ENCODE measurements around the gene CASP14. TPM values are rescaled to one million over a fixed set of nuclear protein-coding genes. Genes with fewer than 3 reads are reported as not detected.

Gene CASP14
- total RNA-seq, 3 donors from 2014 or later, result 0.29 TPM; not detected in 2

GRCh38 chr19:15042003-15042402 is 7.3 kb upstream of the CASP14 start:
- Histone ChIP-seq H3K36me3 (no peaks in the 10 kb centered on the region), H3K27me3 (no peaks in the 10 kb centered on the region), H3K9me3 (no peaks in the 10 kb centered on the region), H3K27ac (no peak overlapping the region), H3K4me1 (no peaks in the 10 kb centered on the region), H3K4me3 (no peak overlapping the region)
- intact Hi-C loops (cut with DNase I; ENCODE audit: low total_unique reads), result no loop called here
- TF ChIP-seq POLR2AphosphoS5 (IDR thresholded peaks at IDR 0.05) (no peak), POLR2A (IDR thresholded peaks at IDR 0.05) (no peak)
- TF ChIP-seq, protein P1, sequence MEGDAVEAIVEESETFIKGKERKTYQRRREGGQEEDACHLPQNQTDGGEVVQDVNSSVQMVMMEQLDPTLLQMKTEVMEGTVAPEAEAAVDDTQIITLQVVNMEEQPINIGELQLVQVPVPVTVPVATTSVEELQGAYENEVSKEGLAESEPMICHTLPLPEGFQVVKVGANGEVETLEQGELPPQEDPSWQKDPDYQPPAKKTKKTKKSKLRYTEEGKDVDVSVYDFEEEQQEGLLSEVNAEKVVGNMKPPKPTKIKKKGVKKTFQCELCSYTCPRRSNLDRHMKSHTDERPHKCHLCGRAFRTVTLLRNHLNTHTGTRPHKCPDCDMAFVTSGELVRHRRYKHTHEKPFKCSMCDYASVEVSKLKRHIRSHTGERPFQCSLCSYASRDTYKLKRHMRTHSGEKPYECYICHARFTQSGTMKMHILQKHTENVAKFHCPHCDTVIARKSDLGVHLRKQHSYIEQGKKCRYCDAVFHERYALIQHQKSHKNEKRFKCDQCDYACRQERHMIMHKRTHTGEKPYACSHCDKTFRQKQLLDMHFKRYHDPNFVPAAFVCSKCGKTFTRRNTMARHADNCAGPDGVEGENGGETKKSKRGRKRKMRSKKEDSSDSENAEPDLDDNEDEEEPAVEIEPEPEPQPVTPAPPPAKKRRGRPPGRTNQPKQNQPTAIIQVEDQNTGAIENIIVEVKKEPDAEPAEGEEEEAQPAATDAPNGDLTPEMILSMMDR (IDR thresholded peaks at IDR 0.05), result no peak
- DNase-seq (ENCODE audit: low spot score in 2 of 2), result no peak

- Histone ChIP-seq H3K36me3 (no peaks in the 10 kb centered on the region), H3K27ac (no peak overlapping the region), H3K27me3 (no peaks in the 10 kb centered on the region), H3K9me3 (no peaks in the 10 kb centered on the region), H3K4me3 (no peak overlapping the region), H3K4me1 (no peaks in the 10 kb centered on the region)
- intact Hi-C loops (cut with DNase I; ENCODE audit: low total_unique reads), result no loop called here
- no peak for DNase-seq (ENCODE audit: low spot score in 2 of 2)
- TF ChIP-seq, protein P1 (IDR thresholded peaks at IDR 0.05), result no peak
- TF ChIP-seq POLR2AphosphoS5 (IDR thresholded peaks at IDR 0.05) (no peak), POLR2A (IDR thresholded peaks at IDR 0.05) (no peak)
These were observed 6.5 kb upstream of the CASP14 start for GRCh38 chr19:15042826-15043225.

DNA sequence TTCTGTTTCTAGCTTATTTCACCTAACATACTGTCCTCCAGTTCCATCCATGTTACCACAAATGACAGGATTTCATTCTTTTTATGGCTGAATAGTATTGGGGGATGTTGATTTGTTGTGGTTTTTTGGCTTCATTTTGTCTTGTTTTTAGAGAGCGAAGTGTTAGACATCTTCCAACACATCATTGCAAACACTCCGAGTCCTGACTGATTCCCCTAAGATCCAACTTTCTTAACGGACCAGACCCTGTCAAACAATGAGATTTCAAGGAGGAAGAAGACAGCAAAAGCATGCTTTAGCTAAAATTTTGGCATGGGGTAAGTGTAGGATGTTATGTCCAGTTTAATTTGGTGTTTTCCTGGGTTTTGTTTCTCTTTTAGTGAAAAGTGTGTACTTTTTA is 3.8 kb upstream of the CASP14 start:
- no peak overlapping the region for H3K27ac ChIP-seq
- DNase-seq (ENCODE audit: low spot score in 2 of 2), result no peak
- TF ChIP-seq POLR2AphosphoS5 (IDR thresholded peaks at IDR 0.05) (no peak), POLR2A (IDR thresholded peaks at IDR 0.05) (no peak)
- TF ChIP-seq, protein P1 (IDR thresholded peaks at IDR 0.05), result no peak
- no peaks in the 10 kb centered on the region for H3K36me3 ChIP-seq
- no peaks in the 10 kb centered on the region for H3K4me1 ChIP-seq
- H3K9me3 ChIP-seq, result no peaks in the 10 kb centered on the region
- no peak overlapping the region for H3K4me3 ChIP-seq
- no peaks in the 10 kb centered on the region for H3K27me3 ChIP-seq
- intact Hi-C loops (cut with DNase I; ENCODE audit: low total_unique reads), result no loop called here

- TF ChIP-seq POLR2A (IDR thresholded peaks at IDR 0.05) (no peak), POLR2AphosphoS5 (IDR thresholded peaks at IDR 0.05) (no peak)
- TF ChIP-seq, protein P1 (IDR thresholded peaks at IDR 0.05), result no peak
- DNase-seq (ENCODE audit: low spot score in 2 of 2), result no peak
- Histone ChIP-seq H3K9me3 (no peaks in the 10 kb centered on the region), H3K27me3 (no peaks in the 10 kb centered on the region), H3K4me3 (no peak overlapping the region), H3K36me3 (no peaks in the 10 kb centered on the region), H3K27ac (no peak overlapping the region), H3K4me1 (no peaks in the 10 kb centered on the region)
- intact Hi-C loops (cut with DNase I; ENCODE audit: low total_unique reads), result no loop called here
These were observed 1.6 kb upstream of the CASP14 start for GRCh38 chr19:15047680-15048079.

DNA sequence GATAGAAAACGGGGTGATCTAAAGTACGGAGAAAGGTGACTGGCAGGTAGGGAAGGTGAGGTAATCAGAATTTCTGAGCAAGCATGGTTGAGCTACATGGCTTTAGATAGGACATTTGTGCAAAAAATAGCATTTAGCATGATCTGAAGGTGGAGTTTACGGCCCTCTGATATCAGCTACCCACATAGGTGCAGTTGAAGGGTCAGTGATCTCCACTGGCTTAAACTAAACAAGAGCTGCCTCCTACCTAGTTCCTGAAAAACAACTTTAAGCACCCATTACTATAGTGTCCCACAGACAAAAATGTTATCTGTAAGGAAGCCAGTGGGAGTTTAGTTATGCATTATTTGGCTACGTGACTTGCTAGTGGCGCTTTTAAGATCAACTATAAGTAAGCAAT is 1.2 kb upstream of the CASP14 start:
- H3K27ac ChIP-seq, result no peak overlapping the region
- DNase-seq (ENCODE audit: low spot score in 2 of 2), result no peak
- no peaks in the 10 kb centered on the region for H3K27me3 ChIP-seq
- no peaks in the 10 kb centered on the region for H3K4me1 ChIP-seq
- no peak overlapping the region for H3K4me3 ChIP-seq
- intact Hi-C loops (cut with DNase I; ENCODE audit: low total_unique reads), result no loop called here
- TF ChIP-seq POLR2AphosphoS5 (IDR thresholded peaks at IDR 0.05) (no peak), POLR2A (IDR thresholded peaks at IDR 0.05) (no peak)
- TF ChIP-seq, protein P1 (IDR thresholded peaks at IDR 0.05), result no peak
- H3K36me3 ChIP-seq, result no peaks in the 10 kb centered on the region
- no peaks in the 10 kb centered on the region for H3K9me3 ChIP-seq

All from breast epithelium (tissue), 4 donors.